ENCODE measurements around the gene PPM1H.

PPM1H gene

DNA sequence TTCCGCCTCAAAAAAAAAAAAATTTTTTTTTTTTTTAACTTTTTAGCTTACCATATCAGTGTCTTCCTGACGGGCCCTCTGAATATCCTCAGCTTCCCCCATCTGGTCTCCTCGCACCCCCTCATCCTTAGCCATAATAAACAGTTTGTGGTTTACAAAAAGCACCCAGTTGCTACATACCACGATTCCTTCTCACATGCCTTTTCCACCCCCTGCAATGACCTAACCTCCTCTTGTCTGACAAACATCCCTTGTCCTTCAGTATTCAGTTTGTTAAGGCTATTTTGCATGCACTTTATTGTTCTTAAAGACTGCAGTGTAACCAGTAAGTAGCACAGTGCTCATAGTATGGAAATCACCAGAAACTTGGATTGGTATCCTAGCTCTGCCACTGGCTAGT lies 88.5 kb downstream of the PPM1H start:
- H3K9me3 ChIP-seq (ENCODE audit: control insufficient read depth in 5 of 5, low read length in 5 of 5): no peaks in the 10 kb centered on the region
- no peak overlapping the region for H3K27ac ChIP-seq (ENCODE audit: low read depth, low read length)
- no peak overlapping the region for H3K4me3 ChIP-seq (ENCODE audit: low read depth in 1 of 5, low read length in 5 of 5)
- H3K36me3 ChIP-seq (ENCODE audit: control insufficient read depth in 5 of 5, insufficient read depth in 5 of 5, low read length in 5 of 5): no peaks in the 10 kb centered on the region
- no peaks in the 10 kb centered on the region for H3K27me3 ChIP-seq (ENCODE audit: control insufficient read depth in 5 of 5, insufficient read depth in 4 of 5, low read length in 5 of 5)
- H3K9ac ChIP-seq (ENCODE audit: low read length in 5 of 5): no peak overlapping the region
- H3K4me1 ChIP-seq (ENCODE audit: control insufficient read depth in 5 of 5, insufficient read depth in 5 of 5, low read length in 5 of 5): peaks cover 0 to 41% (median 2%) of the 10 kb centered on the region in 5 donors

DNA sequence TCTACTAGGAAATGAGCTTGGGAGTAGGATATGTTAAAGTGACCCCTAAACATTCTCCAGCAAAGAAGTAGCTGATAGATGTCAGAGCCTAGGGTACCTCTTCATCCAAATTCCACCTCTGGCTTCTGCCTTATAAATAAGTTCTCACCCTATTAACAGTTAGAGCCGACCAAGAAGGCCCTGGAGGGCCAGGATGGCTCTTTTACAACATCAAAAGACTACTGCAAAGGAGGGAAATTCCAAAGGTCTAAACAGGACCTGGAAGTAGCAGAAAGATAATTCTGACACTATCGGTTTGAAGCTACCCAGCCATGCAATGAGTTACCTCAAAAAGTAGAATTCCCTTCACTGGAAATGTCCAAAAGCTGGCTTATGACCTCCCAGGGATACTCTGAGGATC lies 90.0 kb downstream of the PPM1H start:
- peaks cover 0 to 43% (median 2%) of the 10 kb centered on the region in 5 donors for H3K4me1 ChIP-seq (ENCODE audit: control insufficient read depth in 5 of 5, insufficient read depth in 5 of 5, low read length in 5 of 5)
- H3K27ac ChIP-seq (ENCODE audit: low read depth, low read length): no peak overlapping the region
- no peaks in the 10 kb centered on the region for H3K9me3 ChIP-seq (ENCODE audit: control insufficient read depth in 5 of 5, low read length in 5 of 5)
- H3K4me3 ChIP-seq (ENCODE audit: low read depth in 1 of 5, low read length in 5 of 5): no peak overlapping the region
- H3K36me3 ChIP-seq (ENCODE audit: control insufficient read depth in 5 of 5, insufficient read depth in 5 of 5, low read length in 5 of 5): no peaks in the 10 kb centered on the region
- H3K9ac ChIP-seq (ENCODE audit: low read length in 5 of 5): no peak overlapping the region
- H3K27me3 ChIP-seq (ENCODE audit: control insufficient read depth in 5 of 5, insufficient read depth in 4 of 5, low read length in 5 of 5): no peaks in the 10 kb centered on the region

DNA sequence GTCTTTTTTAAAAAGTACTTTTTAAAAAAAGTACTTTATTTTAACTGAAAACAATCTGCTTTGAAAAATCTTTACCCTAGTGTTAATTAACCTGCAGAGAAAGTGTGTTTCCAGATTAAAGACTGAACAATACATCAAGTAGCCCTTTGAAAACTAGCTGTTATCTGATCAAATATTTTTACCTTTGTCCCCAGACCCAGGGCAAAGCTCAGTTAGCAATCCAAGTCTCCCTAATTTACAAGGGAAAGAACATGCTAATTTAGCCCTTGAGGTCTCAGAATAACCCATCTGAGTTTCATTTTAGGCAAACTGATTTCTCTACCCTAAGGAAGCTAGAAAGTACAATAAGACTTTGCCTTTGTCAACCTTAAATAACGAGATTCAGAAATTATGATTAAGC lies 91.2 kb downstream of the PPM1H start:
- H3K9ac ChIP-seq (ENCODE audit: low read length in 5 of 5): no peak overlapping the region
- H3K4me1 ChIP-seq (ENCODE audit: control insufficient read depth in 5 of 5, insufficient read depth in 5 of 5, low read length in 5 of 5): peaks cover 0 to 41% (median 2%) of the 10 kb centered on the region in 5 donors
- H3K9me3 ChIP-seq (ENCODE audit: control insufficient read depth in 5 of 5, low read length in 5 of 5): no peaks in the 10 kb centered on the region
- no peak overlapping the region for H3K4me3 ChIP-seq (ENCODE audit: low read depth in 1 of 5, low read length in 5 of 5)
- H3K27me3 ChIP-seq (ENCODE audit: control insufficient read depth in 5 of 5, insufficient read depth in 4 of 5, low read length in 5 of 5): no peaks in the 10 kb centered on the region
- no peak overlapping the region for H3K27ac ChIP-seq (ENCODE audit: low read depth, low read length)
- no peaks in the 10 kb centered on the region for H3K36me3 ChIP-seq (ENCODE audit: control insufficient read depth in 5 of 5, insufficient read depth in 5 of 5, low read length in 5 of 5)

DNA sequence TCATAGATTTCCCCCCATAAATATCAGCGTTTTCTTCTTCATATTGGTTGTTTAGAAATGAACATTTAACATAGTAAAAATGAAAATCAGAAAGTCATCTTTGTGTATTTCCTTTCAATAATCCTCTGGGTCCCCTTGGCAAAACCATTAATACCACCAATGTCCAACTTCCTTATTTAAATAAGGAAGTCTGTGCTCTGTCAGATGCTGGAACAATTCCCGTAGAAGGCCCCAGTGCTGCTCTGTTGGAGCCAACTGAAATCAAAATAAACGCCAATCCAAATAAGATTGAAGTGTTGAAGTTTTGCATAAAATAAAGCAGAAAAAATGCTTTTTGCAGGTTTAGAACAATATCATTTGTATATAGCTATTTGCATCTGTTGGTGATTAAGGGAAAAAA lies 93.1 kb downstream of the PPM1H start:
- H3K9me3 ChIP-seq (ENCODE audit: control insufficient read depth in 5 of 5, low read length in 5 of 5): no peaks in the 10 kb centered on the region
- H3K36me3 ChIP-seq (ENCODE audit: control insufficient read depth in 5 of 5, insufficient read depth in 5 of 5, low read length in 5 of 5): no peaks in the 10 kb centered on the region
- H3K4me3 ChIP-seq (ENCODE audit: low read depth in 1 of 5, low read length in 5 of 5): no peak overlapping the region
- H3K27me3 ChIP-seq (ENCODE audit: control insufficient read depth in 5 of 5, insufficient read depth in 4 of 5, low read length in 5 of 5): no peaks in the 10 kb centered on the region
- H3K9ac ChIP-seq (ENCODE audit: low read length in 5 of 5): no peak overlapping the region
- H3K27ac ChIP-seq (ENCODE audit: low read depth, low read length): no peak overlapping the region
- H3K4me1 ChIP-seq (ENCODE audit: control insufficient read depth in 5 of 5, insufficient read depth in 5 of 5, low read length in 5 of 5): peaks cover 0 to 31% (median 2%) of the 10 kb centered on the region in 5 donors

DNA sequence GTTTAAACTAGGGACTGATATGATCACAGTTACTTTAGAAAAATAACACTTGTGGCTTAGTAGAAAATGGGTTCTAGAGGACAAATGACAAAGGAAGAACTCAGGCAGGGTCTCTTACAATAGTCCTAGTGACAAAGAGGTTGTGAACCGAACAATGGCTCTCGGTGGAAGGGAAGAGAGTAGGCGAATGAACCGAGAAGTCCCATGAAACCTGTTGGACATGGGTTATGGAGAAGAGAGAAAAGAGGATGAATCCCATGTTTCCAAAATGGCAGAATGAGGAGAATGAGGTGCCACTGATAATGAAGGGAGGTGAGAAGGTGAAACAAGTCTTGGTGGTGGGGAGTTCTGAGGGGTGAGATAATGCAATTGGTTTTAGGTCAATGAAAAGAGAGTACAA lies 94.1 kb downstream of the PPM1H start:
- H3K9me3 ChIP-seq (ENCODE audit: control insufficient read depth in 5 of 5, low read length in 5 of 5): no peaks in the 10 kb centered on the region
- H3K27me3 ChIP-seq (ENCODE audit: control insufficient read depth in 5 of 5, insufficient read depth in 4 of 5, low read length in 5 of 5): no peaks in the 10 kb centered on the region
- H3K9ac ChIP-seq (ENCODE audit: low read length in 5 of 5): no peak overlapping the region
- no peak overlapping the region for H3K4me3 ChIP-seq (ENCODE audit: low read depth in 1 of 5, low read length in 5 of 5)
- no peak overlapping the region for H3K27ac ChIP-seq (ENCODE audit: low read depth, low read length)
- H3K36me3 ChIP-seq (ENCODE audit: control insufficient read depth in 5 of 5, insufficient read depth in 5 of 5, low read length in 5 of 5): no peaks in the 10 kb centered on the region
- H3K4me1 ChIP-seq (ENCODE audit: control insufficient read depth in 5 of 5, insufficient read depth in 5 of 5, low read length in 5 of 5): peaks cover 0 to 25% (median 2%) of the 10 kb centered on the region in 5 donors

DNA sequence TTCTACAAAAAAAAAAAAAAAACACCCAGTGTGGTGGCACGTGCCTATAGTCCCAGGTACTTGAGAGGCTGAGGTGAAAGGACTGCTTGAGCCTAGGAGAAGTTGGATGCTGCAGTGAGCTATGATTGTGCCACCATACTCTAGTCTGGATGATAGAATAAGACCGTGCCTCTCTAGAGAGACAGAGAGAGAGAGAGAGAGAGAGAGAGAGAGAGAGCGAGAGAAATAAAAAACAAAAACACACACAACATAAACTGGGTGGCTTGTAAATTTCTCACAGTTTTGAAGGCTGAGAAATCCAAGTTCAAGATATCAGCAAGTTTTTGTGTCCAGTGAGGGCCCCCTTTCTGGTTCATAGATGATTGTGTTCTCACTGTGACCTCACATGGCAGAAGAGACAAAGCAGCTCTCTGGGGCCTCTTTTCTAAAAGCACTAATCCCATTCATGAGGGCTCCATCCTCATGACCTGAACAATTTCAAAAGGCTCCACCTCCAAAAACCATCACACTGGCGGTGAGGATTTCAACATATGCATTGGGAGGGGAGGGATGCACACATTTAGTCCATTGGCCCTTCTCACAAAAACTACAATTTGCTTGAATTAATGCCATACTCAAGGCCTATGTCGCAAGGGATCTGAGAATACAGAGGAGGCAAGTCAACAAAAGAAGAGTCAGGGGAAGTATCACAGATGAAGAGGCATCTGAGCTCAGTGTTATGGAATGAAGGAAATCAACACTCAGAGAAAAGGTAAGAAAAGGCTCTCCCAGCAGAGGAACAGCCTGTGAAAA lies 94.9 kb downstream of the PPM1H start:
- Histone ChIP-seq H3K9ac (ENCODE audit: low read length in 5 of 5) (no peak overlapping the region), H3K9me3 (ENCODE audit: control insufficient read depth in 5 of 5, low read length in 5 of 5) (no peaks in the 10 kb centered on the region), H3K27me3 (ENCODE audit: control insufficient read depth in 5 of 5, insufficient read depth in 4 of 5, low read length in 5 of 5) (no peaks in the 10 kb centered on the region), H3K36me3 (ENCODE audit: control insufficient read depth in 5 of 5, insufficient read depth in 5 of 5, low read length in 5 of 5) (no peaks in the 10 kb centered on the region), H3K4me1 (ENCODE audit: control insufficient read depth in 5 of 5, insufficient read depth in 5 of 5, low read length in 5 of 5) (peaks cover 0 to 23% (median 0%) of the 10 kb centered on the region in 5 donors), H3K27ac (ENCODE audit: low read depth, low read length) (no peak overlapping the region), H3K4me3 (ENCODE audit: low read depth in 1 of 5, low read length in 5 of 5) (no peak overlapping the region)

DNA sequence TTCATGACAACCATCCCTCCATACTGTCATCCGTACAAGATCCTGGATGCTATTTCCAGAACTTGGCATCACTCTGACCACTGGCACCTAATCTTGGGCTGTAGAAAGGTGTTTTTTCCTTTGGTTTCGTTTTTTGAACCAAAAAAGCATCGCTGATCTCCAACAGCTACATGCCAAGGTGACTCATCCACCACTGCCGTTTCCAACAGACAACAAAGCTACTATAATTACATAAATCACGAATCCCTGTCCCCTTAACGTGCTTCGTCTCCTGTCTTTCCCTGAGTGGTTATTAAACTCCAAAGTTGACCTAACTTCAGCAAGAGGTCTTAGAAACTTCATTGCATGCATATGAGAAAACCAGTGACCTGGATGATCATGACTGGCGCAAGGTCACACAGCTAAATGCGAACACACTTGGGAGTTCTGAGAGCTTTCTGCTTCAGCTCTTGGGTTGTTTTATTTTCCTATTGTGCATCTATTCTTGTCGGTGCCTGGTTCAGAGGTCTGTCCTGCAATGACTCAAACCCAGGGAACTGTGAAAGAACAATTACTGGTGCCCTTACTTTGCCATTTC lies 99.9 kb downstream of the PPM1H start:
- Histone ChIP-seq H3K4me3 (ENCODE audit: low read depth in 1 of 5, low read length in 5 of 5) (no peak overlapping the region), H3K36me3 (ENCODE audit: control insufficient read depth in 5 of 5, insufficient read depth in 5 of 5, low read length in 5 of 5) (peaks cover 0 to 3% (median 0%) of the 10 kb centered on the region in 5 donors), H3K27me3 (ENCODE audit: control insufficient read depth in 5 of 5, insufficient read depth in 4 of 5, low read length in 5 of 5) (no peaks in the 10 kb centered on the region), H3K4me1 (ENCODE audit: control insufficient read depth in 5 of 5, insufficient read depth in 5 of 5, low read length in 5 of 5) (peaks cover 0 to 12% (median 0%) of the 10 kb centered on the region in 5 donors), H3K9me3 (ENCODE audit: control insufficient read depth in 5 of 5, low read length in 5 of 5) (no peaks in the 10 kb centered on the region), H3K27ac (ENCODE audit: low read depth, low read length) (no peak overlapping the region), H3K9ac (ENCODE audit: low read length in 5 of 5) (no peak overlapping the region)

DNA sequence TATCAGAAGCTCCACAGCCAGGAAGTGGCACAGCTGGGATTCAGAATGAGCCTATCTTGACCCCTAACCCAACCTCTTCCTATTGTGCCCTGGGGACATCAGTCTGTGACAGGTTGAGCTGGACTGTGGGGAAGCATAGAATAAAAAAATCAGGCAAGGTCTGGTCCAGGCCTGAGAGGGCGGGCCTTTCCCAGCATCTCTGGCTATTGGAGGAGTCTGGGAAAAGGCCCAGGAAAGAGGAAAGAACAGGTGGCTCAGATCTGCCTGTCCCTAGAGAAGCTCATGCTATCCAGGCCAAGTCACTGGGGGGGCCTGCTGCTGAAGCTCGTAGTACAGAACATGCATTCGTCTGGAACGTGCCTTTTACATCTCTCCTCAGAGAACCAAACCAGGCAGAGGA lies 100.5 kb downstream of the PPM1H start:
- Histone ChIP-seq H3K36me3 (ENCODE audit: control insufficient read depth in 5 of 5, insufficient read depth in 5 of 5, low read length in 5 of 5) (peaks cover 0 to 3% (median 0%) of the 10 kb centered on the region in 5 donors), H3K9me3 (ENCODE audit: control insufficient read depth in 5 of 5, low read length in 5 of 5) (no peaks in the 10 kb centered on the region), H3K4me3 (ENCODE audit: low read depth in 1 of 5, low read length in 5 of 5) (no peak overlapping the region), H3K4me1 (ENCODE audit: control insufficient read depth in 5 of 5, insufficient read depth in 5 of 5, low read length in 5 of 5) (peaks cover 0 to 12% (median 0%) of the 10 kb centered on the region in 5 donors), H3K27me3 (ENCODE audit: control insufficient read depth in 5 of 5, insufficient read depth in 4 of 5, low read length in 5 of 5) (no peaks in the 10 kb centered on the region), H3K27ac (ENCODE audit: low read depth, low read length) (no peak overlapping the region), H3K9ac (ENCODE audit: low read length in 5 of 5) (no peak overlapping the region)

DNA sequence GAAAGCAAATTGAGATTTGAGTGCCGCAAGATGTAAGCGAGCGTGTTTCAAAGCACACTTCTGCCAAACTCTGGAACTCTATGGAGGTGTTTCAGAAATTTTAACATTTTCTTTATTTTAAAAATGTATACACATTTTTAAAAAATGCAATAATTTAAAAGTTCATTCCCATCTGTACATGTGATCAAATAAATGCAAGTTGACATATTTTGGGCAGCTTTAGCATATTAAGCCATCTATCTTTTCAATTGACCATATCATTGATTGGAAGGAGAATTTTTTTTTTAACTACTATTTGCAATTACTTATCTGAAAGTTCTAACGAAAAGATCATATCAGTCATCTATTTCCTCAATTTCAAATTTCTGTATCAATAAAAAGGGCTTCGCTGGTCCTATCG lies 101.3 kb downstream of the PPM1H start:
- H3K27ac ChIP-seq (ENCODE audit: low read depth, low read length): no peak overlapping the region
- H3K9ac ChIP-seq (ENCODE audit: low read length in 5 of 5): no peak overlapping the region
- peaks cover 0 to 3% (median 0%) of the 10 kb centered on the region in 5 donors for H3K36me3 ChIP-seq (ENCODE audit: control insufficient read depth in 5 of 5, insufficient read depth in 5 of 5, low read length in 5 of 5)
- H3K4me3 ChIP-seq (ENCODE audit: low read depth in 1 of 5, low read length in 5 of 5): no peak overlapping the region
- H3K4me1 ChIP-seq (ENCODE audit: control insufficient read depth in 5 of 5, insufficient read depth in 5 of 5, low read length in 5 of 5): peaks cover 0 to 12% (median 0%) of the 10 kb centered on the region in 5 donors
- H3K9me3 ChIP-seq (ENCODE audit: control insufficient read depth in 5 of 5, low read length in 5 of 5): no peaks in the 10 kb centered on the region
- H3K27me3 ChIP-seq (ENCODE audit: control insufficient read depth in 5 of 5, insufficient read depth in 4 of 5, low read length in 5 of 5): no peaks in the 10 kb centered on the region

DNA sequence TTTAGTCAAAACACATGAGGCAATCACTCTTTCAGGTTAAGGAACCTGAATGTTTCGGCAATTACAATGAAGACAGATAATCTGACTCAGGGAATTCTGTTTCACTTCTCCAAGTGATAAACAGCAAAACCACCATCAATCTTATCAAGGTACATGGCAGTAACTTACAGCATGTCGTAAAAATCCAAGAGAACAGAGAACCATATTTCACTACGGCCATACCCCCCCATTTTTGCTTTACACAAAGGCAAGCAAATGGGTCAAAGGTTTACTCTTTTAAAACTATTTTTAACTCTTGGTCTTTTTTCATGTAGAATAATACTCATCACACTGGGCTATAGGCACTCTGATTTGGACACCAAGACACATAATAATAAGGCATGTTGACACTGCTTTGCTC lies 102.4 kb downstream of the PPM1H start:
- H3K27ac ChIP-seq (ENCODE audit: low read depth, low read length): no peak overlapping the region

More for the DNA sequence above, 102.4 kb downstream of the PPM1H start:
- H3K36me3 ChIP-seq (ENCODE audit: control insufficient read depth in 5 of 5, insufficient read depth in 5 of 5, low read length in 5 of 5): peaks cover 0 to 3% (median 0%) of the 10 kb centered on the region in 5 donors
- no peak overlapping the region for H3K4me3 ChIP-seq (ENCODE audit: low read depth in 1 of 5, low read length in 5 of 5)
- H3K4me1 ChIP-seq (ENCODE audit: control insufficient read depth in 5 of 5, insufficient read depth in 5 of 5, low read length in 5 of 5): peaks cover 0 to 12% (median 0%) of the 10 kb centered on the region in 5 donors
- H3K27me3 ChIP-seq (ENCODE audit: control insufficient read depth in 5 of 5, insufficient read depth in 4 of 5, low read length in 5 of 5): no peaks in the 10 kb centered on the region
- no peaks in the 10 kb centered on the region for H3K9me3 ChIP-seq (ENCODE audit: control insufficient read depth in 5 of 5, low read length in 5 of 5)
- no peak overlapping the region for H3K9ac ChIP-seq (ENCODE audit: low read length in 5 of 5)

Data from subcutaneous abdominal adipose tissue (tissue), 5 donors.